IMR-90 (cell line): ENCODE measurements around the gene FAAP100. TPM values are rescaled to one million over a fixed set of nuclear protein-coding genes. Genes with fewer than 3 reads are reported as not detected.
A peak's percentile ranks its signal among the peaks of the same experiment; 100 is the strongest.

Experiments
- ATAC-seq: fragments of 200-7000 bp; cut with Tn5 transposase; 2 replicates; pipeline ENCODE4 v1.9.1; 2020; ENCODE audit warnings: low read depth, mild to moderate bottlenecking, moderate library complexity
- BruUV-seq: library from RNA; stranded (reverse); fragments of 400-500 nt; replicated peaks from 2 replicates; lab custom pipeline; 2021; lab: Mats Ljungman, UMichigan
- CTCF ChIA-PET: fragments of 300-600 bp; formaldehyde crosslinking; extraction: SDS; loops from one replicate; lab custom pipeline; 2021; ENCODE audit warnings: antibody characterized with exemption; lab: Yijun Ruan, JAX
- POLR2A ChIA-PET: fragments of 300-600 bp; sonication (Branson Sonifier 250); formaldehyde crosslinking; loops from one replicate; lab custom pipeline; 2022; ENCODE audit warnings: antibody characterized with exemption; ENCODE audit not compliant: unreplicated experiment; lab: Charles Lee
- DNase-seq: peaks from one replicate; pipeline ENCODE4 v3.0.0; 2013
- H2AFZ ChIP-seq: replicated peaks from 2 replicates; pipeline ENCODE3; 2013; ENCODE audit warnings: low read length, mild to moderate bottlenecking; ENCODE audit not compliant: poor library complexity
- H2AK5ac ChIP-seq: 2 replicates; pipeline ENCODE4 v1.6.1; 2013; ENCODE audit warnings: low read depth, low read length, inconsistent platforms
- H2AK9ac ChIP-seq: replicated peaks from 2 replicates; pipeline ENCODE3; 2013; ENCODE audit warnings: mild to moderate bottlenecking, low read depth, low read length, moderate library complexity; ENCODE audit not compliant: poor library complexity
- H2BK120ac ChIP-seq: 2 replicates; pipeline ENCODE4 v1.6.1; 2013; ENCODE audit warnings: low read depth, low read length, inconsistent platforms
- H2BK15ac ChIP-seq: 3 replicates; pipeline ENCODE4 v1.6.1; 2013; ENCODE audit warnings: low read depth, low read length, inconsistent platforms
- H2BK20ac ChIP-seq: 2 replicates; pipeline ENCODE4 v1.6.1; 2013; ENCODE audit warnings: low read depth, mild to moderate bottlenecking, inconsistent platforms, low read length, moderate library complexity
- H2BK5ac ChIP-seq: 2 replicates; pipeline ENCODE4 v1.6.1; 2013; ENCODE audit warnings: mild to moderate bottlenecking, low read depth, low read length, inconsistent platforms; ENCODE audit not compliant: poor library complexity, severe bottlenecking
- H3K14ac ChIP-seq: replicated peaks from 2 replicates; pipeline ENCODE4 v1.6.1; 2013; ENCODE audit warnings: low read depth, low read length, inconsistent platforms
- H3K18ac ChIP-seq: 2 replicates; pipeline ENCODE4 v1.6.1; 2013; ENCODE audit warnings: low read depth, low read length, control low read depth
- H3K23ac ChIP-seq: 2 replicates; pipeline ENCODE4 v1.6.1; 2013; ENCODE audit warnings: low read depth, low read length, inconsistent platforms
- H3K27ac ChIP-seq: 2 replicates; pipeline ENCODE4 v1.5.1; 2013; ENCODE audit warnings: mild to moderate bottlenecking, control low read depth, low read length; ENCODE audit not compliant: insufficient read depth
- H3K27me3 ChIP-seq: 2 replicates; pipeline ENCODE4 v1.6.1; 2013; ENCODE audit warnings: low read length; ENCODE audit not compliant: control insufficient read depth, insufficient read depth
- H3K36me3 ChIP-seq: 2 replicates; pipeline ENCODE4 v1.6.1; 2013; ENCODE audit warnings: low read length, mixed read lengths; ENCODE audit not compliant: control insufficient read depth, insufficient read depth
- H3K4ac ChIP-seq: 2 replicates; pipeline ENCODE4 v1.6.1; 2013; ENCODE audit warnings: low read depth, low read length, inconsistent platforms
- H3K4me1 ChIP-seq: 2 replicates; pipeline ENCODE4 v1.6.1; 2013; ENCODE audit warnings: low read length, mixed read lengths; ENCODE audit not compliant: control insufficient read depth, insufficient read depth
- H3K4me2 ChIP-seq: 2 replicates; pipeline ENCODE4 v1.6.1; 2013; ENCODE audit warnings: low read depth, mild to moderate bottlenecking, control low read depth, low read length, moderate library complexity
- H3K4me3 ChIP-seq: 2 replicates; pipeline ENCODE4 v1.5.1; 2013; ENCODE audit warnings: low read depth, mild to moderate bottlenecking, control low read depth, low read length, moderate library complexity; ENCODE audit not compliant: insufficient read depth
- H3K56ac ChIP-seq: 2 replicates; pipeline ENCODE4 v1.6.1; 2013; ENCODE audit warnings: low read length, inconsistent platforms; ENCODE audit not compliant: insufficient read depth; ENCODE audit errors: extremely low read depth
- H3K79me1 ChIP-seq, 2 experiments: 2 replicates each; pipeline ENCODE4 v1.6.1; 2013; ENCODE audit warnings: low read length in 2 of 2, inconsistent platforms in 1 of 2, low read depth in 1 of 2
- H3K9ac ChIP-seq: 2 replicates; pipeline ENCODE4 v1.6.1; 2013; ENCODE audit warnings: low read depth, low read length, control low read depth
- H3K9me1 ChIP-seq: 2 replicates; pipeline ENCODE4 v1.6.1; 2013; ENCODE audit warnings: low read length, inconsistent platforms; ENCODE audit not compliant: insufficient read depth
- H3K9me3 ChIP-seq: 2 replicates; pipeline ENCODE4 v1.6.1; 2013; ENCODE audit warnings: low read length; ENCODE audit not compliant: control insufficient read depth, insufficient read depth
- H4K20me1 ChIP-seq: 2 replicates; pipeline ENCODE4 v1.6.1; 2013; ENCODE audit warnings: low read length, inconsistent platforms; ENCODE audit not compliant: insufficient read depth
- H4K5ac ChIP-seq: 2 replicates; pipeline ENCODE4 v1.6.1; 2013; ENCODE audit warnings: mild to moderate bottlenecking, low read depth, low read length, control low read depth
- H4K8ac ChIP-seq, 2 experiments: 2 replicates each; pipeline ENCODE4 v1.6.1; 2013; ENCODE audit warnings: low read depth in 2 of 2, low read length in 2 of 2, control low read depth in 1 of 2, inconsistent platforms in 1 of 2
- H4K91ac ChIP-seq: 2 replicates; pipeline ENCODE4 v1.6.1; 2013; ENCODE audit warnings: low read depth, low read length, inconsistent platforms; ENCODE audit not compliant: insufficient read depth
- BHLHE40 ChIP-seq: fragments of 150-350 bp; IDR thresholded peaks from 2 replicates; pipeline ENCODE4 v1.6.1; 2016; ENCODE audit warnings: mild to moderate bottlenecking, low read depth, low read length
- CEBPB ChIP-seq: IDR thresholded peaks from 2 replicates; pipeline ENCODE4 v1.6.1; 2012; ENCODE audit warnings: low read depth, low read length, improper control_type of control experiment
- CHD1 ChIP-seq: IDR thresholded peaks from 2 replicates; pipeline ENCODE4 v1.6.1; 2012; ENCODE audit warnings: low read depth, low read length, improper control_type of control experiment
- FOS ChIP-seq: fragments of 150-350 bp; IDR thresholded peaks from 2 replicates; pipeline ENCODE4 v1.6.1; 2016; ENCODE audit warnings: low read depth, low read length
- MAFK ChIP-seq: IDR thresholded peaks from 2 replicates; pipeline ENCODE4 v1.6.1; 2012; ENCODE audit warnings: low read depth, low read length, improper control_type of control experiment
- NFE2L2 ChIP-seq: fragments of 150-350 bp; IDR thresholded peaks from 2 replicates; pipeline ENCODE4 v1.6.1; 2016; ENCODE audit warnings: low read depth, mild to moderate bottlenecking, low read length
- RAD21 ChIP-seq: IDR thresholded peaks from 2 replicates; pipeline ENCODE4 v1.6.1; 2012; ENCODE audit warnings: low read length, improper control_type of control experiment
- SMC3 ChIP-seq: fragments of 150-350 bp; IDR thresholded peaks from 2 replicates; pipeline ENCODE4 v1.6.1; 2016; ENCODE audit warnings: low read depth, mild to moderate bottlenecking, antibody characterized with exemption, low read length, moderate library complexity
- WGBS, 2 experiments: methylation state at CpG; one replicate each; pipeline versions ENCODE4 v1.1.5 to v1.1.7; 2013; ENCODE audit warnings: missing lambda C conversion rate in 2 of 2; ENCODE audit not compliant: insufficient read length in 1 of 2; ENCODE audit errors: extremely low coverage in 2 of 2; 5-methylcytosine and 5-hydroxymethylcytosine counted together
- dilution Hi-C: fragments of 300-500 bp; cut with HindIII; formaldehyde crosslinking; loops from one replicate; pipeline ENCODE4 v1.14.3; 2018; ENCODE audit warnings: low sequenced_read_pairs; ENCODE audit not compliant: unreplicated experiment
- in situ Hi-C: fragments of 300-500 bp; cut with MboI; formaldehyde crosslinking; loops from 3 replicates; pipeline ENCODE4 v1.14.3; 2019; ENCODE audit warnings: low sequenced_read_pairs, inconsistent platforms, mixed read lengths
- intact Hi-C: fragments of 100-400 bp; cut with micrococcal nuclease; formaldehyde crosslinking; loops from 2 replicates; pipeline ENCODE4 v1.10.0; 2022
- polyA plus RNA-seq, 3 experiments: library from polyadenylated mRNA; depleted of rRNA; stranded (reverse); fragments of >200 nt; gene quantifications; 2 replicates each; pipeline ENCODE4 v1.2.3, GENCODE V29; 2012; ENCODE audit warnings: low replicate concordance in 1 of 3
- total RNA-seq: library from RNA; depleted of rRNA; stranded (reverse); fragments of >200 nt; gene quantifications from 2 replicates; pipeline ENCODE4 v1.2.3, GENCODE V29; 2012
- TF ChIP-seq, protein P1 (sequence below): conservative IDR thresholded peaks from 2 replicates; pipeline ENCODE4 v1.5.1; 2012; ENCODE audit warnings: mild to moderate bottlenecking, low read depth, low read length, improper control_type of control experiment

Gene FAAP100
- total and polyA plus RNA-seq, 2 of the 4 experiments (the other 2 are of a cell fraction): 7.9 to 24.8 TPM

DNA sequence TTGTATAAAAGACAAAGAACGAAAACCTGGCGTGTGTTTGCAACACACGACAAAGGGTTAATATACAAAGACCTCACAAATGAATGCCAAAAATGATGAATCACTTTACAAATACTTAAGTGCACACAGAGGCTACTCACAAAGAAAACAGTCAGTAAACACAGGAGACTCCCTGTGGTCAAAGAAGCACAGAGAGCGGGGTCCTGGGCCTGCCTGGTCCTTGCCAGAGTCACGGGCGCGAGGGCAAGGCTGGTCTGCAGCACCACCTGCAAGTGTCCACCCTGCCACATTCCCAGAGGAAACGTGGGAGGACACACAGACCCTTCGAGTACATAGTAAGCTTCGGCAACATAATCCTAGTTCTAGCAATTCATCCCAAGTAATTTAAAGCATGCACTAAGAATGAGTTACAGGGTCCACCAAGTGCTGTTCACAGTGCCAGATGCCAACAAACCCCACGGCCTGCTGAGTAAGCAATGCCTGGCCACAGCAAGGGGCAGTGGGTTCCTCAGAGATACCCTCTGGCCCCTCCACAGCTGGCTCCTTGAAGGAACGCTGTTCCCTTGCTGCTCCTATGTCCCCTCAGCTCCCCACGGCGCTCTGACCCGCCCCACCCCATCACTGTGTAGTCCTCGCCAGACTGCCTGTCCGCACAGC lies 24.6 kb upstream of the FAAP100 start:
- Histone ChIP-seq H3K9me3 (no peaks in the 10 kb centered on the region), H2AFZ (no peak overlapping the region), H3K56ac (peak overlapping the region; percentile 27; the same call in 1 of the 2 replicates), H3K4me2 (peak overlapping the region; percentile 74), H3K9ac (peak overlapping the region; percentile 8; the same call in 1 of the 2 replicates), H2BK120ac (peak overlapping the region; percentile 83), H3K27me3 (no peaks in the 10 kb centered on the region), H3K36me3 (peaks cover 29% of the 10 kb centered on the region), H4K8ac (peak overlapping the region; percentile 10 to 62; a peak in 3 of 4 replicates), H3K9me1 (peaks cover 56% of the 10 kb centered on the region), H2AK5ac (peak overlapping the region; percentile 95), H3K23ac (peak overlapping the region; percentile 82), H3K14ac (peak overlapping the region; percentile 84), H3K18ac (peak overlapping the region; percentile 47), H3K4me3 (no peak overlapping the region), H3K4me1 (peaks cover 31% of the 10 kb centered on the region), H3K4ac (peak overlapping the region; percentile 94), H3K79me1 (peaks cover 47 to 89% of the 10 kb centered on the region in 2 experiments), H2BK20ac (peak overlapping the region; percentile 80), H4K5ac (peak overlapping the region; percentile 19), H4K91ac (peak overlapping the region; percentile 77), H2BK15ac (peak overlapping the region; percentile 67; the same call in 2 of the 3 replicates), H2BK5ac (peak overlapping the region; percentile 90), H4K20me1 (peaks cover 46% of the 10 kb centered on the region), H2AK9ac (peak overlapping the region; percentile 45), H3K27ac (peak overlapping the region; percentile 59)
- POLR2A ChIA-PET: interaction anchor here (1.5 kb wide), 1 partner anchor 11 kb away, joined by 4 read pairs; no protein-coding TSS in a partner anchor
- intact Hi-C loops (no loop called here), in situ Hi-C loops (no loop called here), dilution Hi-C loops (no loop called here)
- no TSS peak for BruUV-seq
- 0 out of 2 replicates have a peak, but pooled peaks have one; percentile 21 for TF ChIP-seq SMC3
- TF ChIP-seq CHD1: no peak
- TF ChIP-seq, protein P1, sequence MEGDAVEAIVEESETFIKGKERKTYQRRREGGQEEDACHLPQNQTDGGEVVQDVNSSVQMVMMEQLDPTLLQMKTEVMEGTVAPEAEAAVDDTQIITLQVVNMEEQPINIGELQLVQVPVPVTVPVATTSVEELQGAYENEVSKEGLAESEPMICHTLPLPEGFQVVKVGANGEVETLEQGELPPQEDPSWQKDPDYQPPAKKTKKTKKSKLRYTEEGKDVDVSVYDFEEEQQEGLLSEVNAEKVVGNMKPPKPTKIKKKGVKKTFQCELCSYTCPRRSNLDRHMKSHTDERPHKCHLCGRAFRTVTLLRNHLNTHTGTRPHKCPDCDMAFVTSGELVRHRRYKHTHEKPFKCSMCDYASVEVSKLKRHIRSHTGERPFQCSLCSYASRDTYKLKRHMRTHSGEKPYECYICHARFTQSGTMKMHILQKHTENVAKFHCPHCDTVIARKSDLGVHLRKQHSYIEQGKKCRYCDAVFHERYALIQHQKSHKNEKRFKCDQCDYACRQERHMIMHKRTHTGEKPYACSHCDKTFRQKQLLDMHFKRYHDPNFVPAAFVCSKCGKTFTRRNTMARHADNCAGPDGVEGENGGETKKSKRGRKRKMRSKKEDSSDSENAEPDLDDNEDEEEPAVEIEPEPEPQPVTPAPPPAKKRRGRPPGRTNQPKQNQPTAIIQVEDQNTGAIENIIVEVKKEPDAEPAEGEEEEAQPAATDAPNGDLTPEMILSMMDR: 0 out of 2 replicates have a peak, but pooled peaks have one; percentile 18
- TF ChIP-seq CEBPB: peak; percentile 32; the same call in 1 of the 2 replicates
- TF ChIP-seq MAFK: peak; percentile 9; the same call in 1 of the 2 replicates
- TF ChIP-seq FOS: peak; percentile 77
- no peak for TF ChIP-seq NFE2L2
- TF ChIP-seq RAD21: peak; percentile 30
- TF ChIP-seq BHLHE40: peak; percentile 89
- ATAC-seq: peak; percentile 88
- WGBS, 2 experiments: 40% methylated on average over 14 of the region's 17 CpGs; no CpG with 5 or more reads in 1 of the 2 experiments
- DNase-seq: peak; percentile 88
- CTCF ChIA-PET: no interaction called here
